Camera-type eye (tissue), 1 donor: Measurements from ENCODE around the gene C3orf70. TPM values are rescaled to one million over a fixed set of nuclear protein-coding genes. Genes with fewer than 3 reads are reported as not detected.

Source experiments
- total RNA-seq: library from RNA; depleted of rRNA; stranded (reverse); fragments of >200 nt; gene quantifications from one replicate; pipeline ENCODE4 v1.2.3, GENCODE V29; 2014

The C3orf70 gene
- 32.5 TPM for total RNA-seq

GRCh38 chr3:185152410-185153170 is at the start of gene C3orf70:
TSS of gene C3orf70 (minus strand) at chr3:185153060. CDS start at chr3:185152823, 237 bp downstream.

Other genes starting within 250 kb of the C3orf70 start
- gene EHHADH, start 101.0 kb upstream of the C3orf70 start, total RNA-seq: 7.3 TPM
- gene MAP3K13, start 210.1 kb upstream of the C3orf70 start, total RNA-seq: 69.7 TPM